ENCODE results near the gene ASL.
"Not testable (repeated sequence)": the region's sequence is repeated elsewhere in the genome, so short reads cannot be mapped to it uniquely, and the experiment has no call there.

The ASL gene

DNA sequence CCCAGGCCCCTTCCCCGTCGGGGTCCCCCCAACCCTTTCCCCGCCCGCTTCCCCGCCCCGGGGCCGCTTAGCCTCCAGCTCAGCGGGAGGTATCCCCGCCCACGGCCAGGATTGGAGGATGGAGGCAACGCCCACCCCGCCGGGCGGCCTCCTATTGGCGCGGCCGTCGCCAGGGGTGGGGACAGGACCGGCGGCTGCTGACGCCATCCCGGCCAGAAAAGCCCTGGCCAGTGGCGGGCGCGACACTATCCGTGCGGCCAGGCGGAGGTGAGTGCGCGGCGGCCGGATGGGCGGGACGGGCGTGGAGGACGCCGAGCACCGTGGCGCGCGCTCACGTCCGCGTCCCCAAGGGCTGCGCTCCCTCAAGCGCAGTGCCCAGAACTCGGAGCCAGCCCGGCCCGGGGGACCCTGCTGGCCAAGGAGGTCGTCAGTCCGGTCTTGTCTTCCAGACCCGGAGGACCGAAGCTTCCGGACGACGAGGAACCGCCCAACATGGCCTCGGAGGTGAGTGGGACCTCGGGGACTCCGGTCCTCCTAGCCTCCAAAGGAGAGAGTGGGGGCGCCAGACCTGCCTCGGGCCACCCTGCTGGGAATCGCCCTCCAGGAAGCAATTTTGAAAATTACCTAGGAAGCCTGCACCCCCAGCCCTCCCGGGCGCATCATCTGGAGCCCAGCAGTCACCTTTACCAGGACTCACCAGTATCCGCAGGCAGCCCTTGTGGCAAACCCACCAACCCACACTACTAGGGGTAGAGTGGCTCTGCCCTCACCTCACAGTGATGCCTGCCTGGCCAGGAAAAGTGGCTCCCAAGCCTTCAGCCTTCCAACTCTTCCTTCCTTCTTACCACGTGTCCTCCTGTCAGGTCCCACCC, at the start of gene ASL:
Gene ASL (plus strand): TSS at position 230 of the 872 bp plus-strand sequence. CDS start 263 bp downstream, at position 493.
- peak; percentile 89 for DNase-seq (ENCODE audit: low read depth)

- DNase-seq (ENCODE audit: low read depth): not testable (repeated sequence)
Observed at GRCh38 chr7:66028342-66028741, 47.3 kb upstream of the ASL start.

GRCh38 chr7:66033471-66034385, 41.9 kb upstream of the ASL start:
- no peak for DNase-seq (ENCODE audit: low read depth)

DNA sequence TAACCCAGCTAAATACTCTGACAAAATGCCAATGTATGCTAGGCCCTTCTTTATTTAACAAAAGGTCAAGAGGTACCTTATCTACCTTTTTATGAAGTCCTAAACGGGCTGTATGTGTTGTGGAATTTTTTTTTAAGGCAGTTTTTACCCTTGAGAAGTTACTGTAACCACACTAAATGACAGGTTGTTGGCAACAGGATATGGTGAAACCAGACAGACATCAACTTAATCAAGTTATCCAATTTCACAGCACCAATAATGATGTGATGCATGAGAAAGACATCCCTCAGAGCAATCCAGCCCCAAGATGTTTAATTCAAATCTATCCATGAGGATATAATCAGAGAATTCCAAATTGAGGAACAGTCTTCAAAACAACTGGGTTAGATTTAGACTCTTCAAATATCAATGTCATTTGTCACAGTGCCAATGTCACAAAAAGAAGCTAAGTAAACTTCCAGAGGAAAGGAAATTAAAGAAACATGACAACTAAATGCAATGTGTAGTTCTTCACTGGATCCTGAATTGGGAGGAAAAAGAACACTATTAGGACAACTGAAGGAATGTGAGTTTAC, 41.1 kb upstream of the ASL start:
- DNase-seq (ENCODE audit: low read depth): not testable (repeated sequence)

GRCh38 chr7:66036382-66036781, 39.2 kb upstream of the ASL start:
- no peak for DNase-seq (ENCODE audit: low read depth)

DNA sequence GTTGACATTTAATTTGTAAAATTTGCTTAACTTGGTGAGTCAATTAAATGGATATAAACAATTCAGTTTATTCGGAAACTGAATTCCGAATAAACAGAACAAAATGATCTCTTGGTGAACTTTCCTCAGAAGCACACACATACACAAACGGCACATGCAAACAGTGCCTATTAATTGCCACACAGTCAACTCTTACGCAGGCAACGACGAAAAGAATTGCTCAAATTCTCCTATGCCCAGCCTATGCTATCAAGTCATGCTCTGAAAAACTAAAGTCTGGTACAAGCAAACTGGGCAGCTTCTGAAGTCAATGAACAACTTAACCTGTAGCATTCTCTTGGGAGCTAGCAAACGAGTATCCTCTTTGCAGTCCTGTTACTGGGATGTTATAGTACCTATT, 38.8 kb upstream of the ASL start:
- no peak for DNase-seq (ENCODE audit: low read depth)

DNA sequence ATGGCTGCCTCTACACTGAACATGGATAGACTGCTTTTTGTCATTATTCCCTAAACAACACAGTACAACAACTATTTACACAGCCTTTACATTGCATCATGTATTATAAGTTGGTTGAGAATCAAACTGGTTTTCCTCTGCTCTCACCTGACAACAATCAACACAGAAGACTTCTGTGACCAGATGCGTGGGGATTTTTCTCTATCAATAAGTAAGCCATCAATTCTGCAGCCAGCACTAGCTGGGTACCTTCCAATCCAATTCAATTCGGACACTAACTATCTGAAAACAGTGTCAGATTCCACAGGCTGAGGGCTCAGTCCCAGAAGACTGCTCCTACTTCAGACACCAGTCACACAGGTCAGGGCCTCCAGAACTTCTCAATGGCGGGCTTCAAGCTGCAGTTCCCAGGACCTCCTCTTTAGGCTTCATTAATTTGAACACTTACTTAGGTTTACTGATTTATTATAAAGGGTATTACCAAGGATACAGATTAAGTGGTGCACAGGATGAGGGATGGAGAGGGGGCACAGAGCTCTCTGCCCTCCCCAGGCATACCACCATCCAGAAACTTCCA, 36.4 kb upstream of the ASL start:
- no peak for DNase-seq (ENCODE audit: low read depth)

- DNase-seq (ENCODE audit: low read depth): no peak
Observed at GRCh38 chr7:66043681-66044497, 31.7 kb upstream of the ASL start.

- not testable (repeated sequence) for DNase-seq (ENCODE audit: low read depth)
Observed at GRCh38 chr7:66044498-66044854, 31.1 kb upstream of the ASL start.

- DNase-seq (ENCODE audit: low read depth): no peak
Observed at GRCh38 chr7:66047426-66047825, 28.2 kb upstream of the ASL start.

- DNase-seq (ENCODE audit: low read depth): not testable (repeated sequence)
Observed at GRCh38 chr7:66049886-66050285, 25.7 kb upstream of the ASL start.

DNA sequence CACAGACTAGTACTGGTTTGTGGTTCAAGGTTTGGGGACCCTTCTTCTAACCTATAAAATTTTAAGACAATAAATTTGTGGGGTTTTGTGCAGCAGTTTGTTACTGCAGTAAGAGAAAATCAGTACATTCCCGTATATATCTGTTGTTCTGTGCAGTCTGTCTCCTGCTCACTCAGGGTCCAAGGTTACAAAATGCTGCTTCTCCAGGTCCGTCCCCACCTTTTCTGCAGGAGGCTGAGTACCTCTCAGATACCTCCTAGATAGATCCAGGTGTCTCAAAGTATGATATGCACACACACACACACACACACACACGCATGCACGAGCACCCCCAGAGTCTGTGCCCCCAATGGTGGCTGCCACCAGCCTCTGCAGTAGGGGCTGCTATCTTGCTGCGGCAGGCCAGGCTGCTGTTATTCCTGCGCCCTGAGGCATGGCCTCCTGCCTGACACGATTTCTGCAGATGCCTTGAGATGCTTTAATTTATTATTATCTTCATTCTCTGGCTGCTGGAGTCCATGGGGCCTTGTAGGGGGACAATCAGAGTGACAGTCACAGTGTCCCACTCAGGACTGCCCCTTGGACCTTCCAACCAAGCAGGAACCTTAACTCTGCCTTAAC, 25.2 kb upstream of the ASL start:
- DNase-seq (ENCODE audit: low read depth): no peak

DNA sequence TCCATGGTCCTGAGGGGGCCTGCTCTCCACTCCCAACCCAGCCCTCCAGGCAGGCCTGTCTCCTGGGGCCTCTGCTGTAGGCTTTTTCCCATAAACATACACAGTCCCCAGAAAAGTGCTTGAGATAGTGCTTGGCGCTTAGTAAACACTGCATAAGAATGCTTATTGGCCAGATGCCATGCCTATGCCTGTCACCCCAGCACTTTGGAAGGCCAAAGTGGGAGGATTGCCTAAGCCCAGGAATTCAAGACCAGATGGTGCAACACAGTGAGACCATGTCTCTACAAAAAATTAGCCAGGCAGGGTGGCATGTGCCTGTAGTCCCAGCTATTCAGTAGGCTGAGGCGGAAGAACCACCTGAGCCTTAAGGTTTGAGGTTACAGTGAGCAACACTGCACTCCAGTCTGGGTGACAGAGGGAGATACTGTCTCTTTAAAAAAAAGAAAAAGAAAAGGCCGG, 24.6 kb upstream of the ASL start:
- no peak for DNase-seq (ENCODE audit: low read depth)

DNA sequence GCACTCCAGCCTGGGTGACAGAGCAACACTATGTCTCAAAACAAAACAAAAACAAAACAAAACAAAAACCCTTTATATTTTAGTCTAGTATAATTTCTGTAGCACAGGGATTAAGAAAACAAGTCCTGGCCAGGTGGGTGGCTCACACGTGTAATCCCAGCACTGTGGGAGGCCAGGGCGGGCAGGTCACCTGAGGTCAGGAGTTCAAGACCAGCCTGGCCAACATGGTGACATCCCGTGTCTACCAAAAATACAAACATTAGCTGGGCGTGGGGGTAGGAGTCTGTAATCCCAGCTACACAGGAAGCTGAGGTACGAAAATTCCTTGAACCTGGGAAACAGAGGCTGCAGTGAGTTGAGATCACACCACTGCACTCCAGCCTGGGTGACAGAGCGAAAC, 23.2 kb upstream of the ASL start:
- DNase-seq (ENCODE audit: low read depth): no peak

DNA sequence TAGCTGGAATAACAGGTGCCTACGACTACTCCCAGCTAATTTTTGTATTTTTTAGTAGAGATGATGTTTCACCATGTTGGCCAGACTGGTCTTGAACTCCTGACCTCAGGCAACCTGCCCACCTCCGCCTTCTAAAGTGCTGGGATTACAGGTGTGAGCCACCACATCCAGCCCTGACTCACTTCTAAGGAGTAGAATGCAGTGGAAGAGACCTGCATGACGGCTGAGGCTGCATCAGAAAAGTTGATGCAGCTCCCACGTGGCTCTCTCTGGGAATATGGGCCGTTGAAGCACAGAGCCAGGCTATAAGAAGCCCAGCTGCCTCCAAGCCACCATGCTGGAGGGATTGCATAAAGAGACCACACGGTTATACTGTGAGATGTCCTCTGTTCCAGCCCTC, 21.6 kb upstream of the ASL start:
- no peak for DNase-seq (ENCODE audit: low read depth)

GRCh38 chr7:66055321-66055956, 20.2 kb upstream of the ASL start:
- DNase-seq (ENCODE audit: low read depth): no peak

DNA sequence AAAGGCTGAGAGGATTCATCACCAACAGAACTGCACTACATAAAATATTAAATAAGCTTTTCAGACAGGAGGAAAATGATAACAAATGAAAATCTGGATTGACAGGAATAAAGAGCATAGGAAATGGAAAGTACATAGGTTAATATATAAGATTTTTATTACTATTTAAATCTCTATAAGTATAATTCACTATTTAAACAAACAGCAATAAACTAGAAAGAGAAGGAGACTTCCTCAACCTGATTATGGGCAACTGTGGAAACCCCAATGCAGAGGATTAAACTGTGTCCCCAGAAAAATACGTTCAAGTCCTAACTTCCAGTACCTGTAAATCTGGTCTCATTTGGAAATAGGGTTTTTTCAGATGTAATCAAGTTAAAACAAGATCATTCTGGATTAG, 14.8 kb upstream of the ASL start:
- no peak for DNase-seq (ENCODE audit: low read depth)

DNA sequence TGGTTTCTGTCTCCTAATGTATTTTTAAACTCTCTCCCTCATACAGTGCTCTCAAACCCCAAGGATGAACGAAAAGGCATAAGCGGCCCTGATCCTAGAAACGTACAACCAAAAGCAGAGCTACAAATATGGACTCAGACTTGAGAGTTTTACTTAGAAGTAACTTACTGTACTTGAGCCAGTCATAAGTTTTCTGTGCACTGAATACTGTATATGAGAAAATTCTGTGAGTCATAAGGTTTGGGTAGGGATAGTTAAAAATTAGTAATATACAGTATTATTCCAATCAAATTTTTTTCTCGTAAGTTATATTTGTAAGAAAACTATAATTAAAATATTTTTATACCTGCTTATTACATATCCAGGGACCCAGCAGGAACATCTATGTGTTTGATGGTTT, 5.9 kb upstream of the ASL start:
- no peak for DNase-seq (ENCODE audit: low read depth)

DNA sequence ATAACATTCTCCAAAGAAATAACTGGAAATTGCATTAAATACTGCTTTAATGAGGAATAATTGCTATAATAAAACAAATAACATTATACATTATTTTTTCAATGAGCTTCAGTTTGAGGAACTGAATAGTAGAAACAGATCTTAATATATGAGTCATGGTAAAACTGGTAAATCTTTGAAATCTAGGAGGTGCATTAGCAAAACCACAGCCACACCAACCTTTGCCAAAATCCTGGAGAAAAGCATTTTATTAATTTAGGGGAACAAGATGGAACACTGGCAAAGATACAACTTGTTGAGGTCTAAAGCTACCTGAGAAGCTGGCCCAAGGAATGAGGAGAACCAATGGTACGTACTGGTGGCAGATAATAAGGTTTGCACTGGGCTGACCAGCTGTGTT, 5.4 kb upstream of the ASL start:
- DNase-seq (ENCODE audit: low read depth): no peak

GRCh38 chr7:66072208-66072607, 3.4 kb upstream of the ASL start:
- DNase-seq (ENCODE audit: low read depth): not testable (repeated sequence)

All from stimulated activated CD8-positive, alpha-beta memory T cell treated with anti-CD3 and anti-CD28 coated beads, Interleukin-4, amount 100 ng/mL, for 24 hours (primary cell).